Testis (tissue), 2 donors: Measurements from ENCODE around the gene GBF1.

Source experiments
- CTCF ChIP-seq, 3 experiments: fragments of 450-650 bp in 2 of 3; fragments of 200-600 bp in 1 of 3; sonication (generic) in 1 of 3; IDR thresholded peaks; one replicate each; pipeline ENCODE4 v1.5.1; 2016 to 2019; ENCODE audit warnings: antibody characterized with exemption in 3 of 3, mild to moderate bottlenecking in 2 of 3, moderate library complexity in 1 of 3
- POLR2A ChIP-seq: fragments of 450-650 bp; IDR thresholded peaks from one replicate; pipeline ENCODE4 v1.6.1; 2017; ENCODE audit warnings: antibody characterized with exemption, mild to moderate bottlenecking, moderate library complexity

GRCh38 chr10:102222797-102223196 is 22.5 kb upstream of the GBF1 start:
- TF ChIP-seq CTCF (IDR thresholded peaks at IDR 0.05): no peak
- TF ChIP-seq POLR2A: no peak
